Measurements from ENCODE around the gene AFF3.

DNA sequence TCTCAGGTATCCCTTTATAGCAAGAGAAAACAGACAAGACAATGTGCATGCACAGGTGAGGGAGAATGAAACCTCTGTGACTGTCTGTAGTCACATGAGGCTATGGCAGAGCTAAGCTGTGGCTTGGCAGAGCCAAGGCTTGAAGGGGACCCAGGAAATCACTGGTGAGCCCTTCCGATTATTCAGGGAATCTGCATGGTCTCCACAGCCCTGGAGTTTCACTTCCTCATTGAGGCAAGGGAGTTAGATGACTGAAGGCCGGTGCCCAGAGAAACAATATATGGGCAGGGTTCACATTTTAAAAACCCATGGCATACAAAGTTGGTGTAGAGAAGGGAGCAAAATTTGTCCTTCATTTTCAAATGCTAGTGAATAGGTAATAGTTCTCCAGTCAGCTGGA lies 508.2 kb downstream of the AFF3 start:
- TF ChIP-seq EP300 (IDR thresholded peaks at IDR 0.05): no peak
- TF ChIP-seq, protein P1, sequence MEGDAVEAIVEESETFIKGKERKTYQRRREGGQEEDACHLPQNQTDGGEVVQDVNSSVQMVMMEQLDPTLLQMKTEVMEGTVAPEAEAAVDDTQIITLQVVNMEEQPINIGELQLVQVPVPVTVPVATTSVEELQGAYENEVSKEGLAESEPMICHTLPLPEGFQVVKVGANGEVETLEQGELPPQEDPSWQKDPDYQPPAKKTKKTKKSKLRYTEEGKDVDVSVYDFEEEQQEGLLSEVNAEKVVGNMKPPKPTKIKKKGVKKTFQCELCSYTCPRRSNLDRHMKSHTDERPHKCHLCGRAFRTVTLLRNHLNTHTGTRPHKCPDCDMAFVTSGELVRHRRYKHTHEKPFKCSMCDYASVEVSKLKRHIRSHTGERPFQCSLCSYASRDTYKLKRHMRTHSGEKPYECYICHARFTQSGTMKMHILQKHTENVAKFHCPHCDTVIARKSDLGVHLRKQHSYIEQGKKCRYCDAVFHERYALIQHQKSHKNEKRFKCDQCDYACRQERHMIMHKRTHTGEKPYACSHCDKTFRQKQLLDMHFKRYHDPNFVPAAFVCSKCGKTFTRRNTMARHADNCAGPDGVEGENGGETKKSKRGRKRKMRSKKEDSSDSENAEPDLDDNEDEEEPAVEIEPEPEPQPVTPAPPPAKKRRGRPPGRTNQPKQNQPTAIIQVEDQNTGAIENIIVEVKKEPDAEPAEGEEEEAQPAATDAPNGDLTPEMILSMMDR (IDR thresholded peaks at IDR 0.05): no peak
- TF ChIP-seq POLR2A (IDR thresholded peaks at IDR 0.05): no peak
- no peak for TF ChIP-seq POLR2AphosphoS5 (IDR thresholded peaks at IDR 0.05)
